GM20000 (cell line): ENCODE results near the gene SLC17A9.

Experiments
- DNase-seq: peaks from one replicate; pipeline ENCODE4 v3.0.0; 2012; ENCODE audit warnings: low spot score
- CTCF ChIP-seq: IDR thresholded peaks from 2 replicates; pipeline ENCODE4 v1.5.1; 2012; ENCODE audit warnings: mild to moderate bottlenecking, control low read depth; ENCODE audit errors: extremely low read depth, missing control alignments

SLC17A9 gene, protein sequence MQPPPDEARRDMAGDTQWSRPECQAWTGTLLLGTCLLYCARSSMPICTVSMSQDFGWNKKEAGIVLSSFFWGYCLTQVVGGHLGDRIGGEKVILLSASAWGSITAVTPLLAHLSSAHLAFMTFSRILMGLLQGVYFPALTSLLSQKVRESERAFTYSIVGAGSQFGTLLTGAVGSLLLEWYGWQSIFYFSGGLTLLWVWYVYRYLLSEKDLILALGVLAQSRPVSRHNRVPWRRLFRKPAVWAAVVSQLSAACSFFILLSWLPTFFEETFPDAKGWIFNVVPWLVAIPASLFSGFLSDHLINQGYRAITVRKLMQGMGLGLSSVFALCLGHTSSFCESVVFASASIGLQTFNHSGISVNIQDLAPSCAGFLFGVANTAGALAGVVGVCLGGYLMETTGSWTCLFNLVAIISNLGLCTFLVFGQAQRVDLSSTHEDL

GRCh38 chr20:62952373-62952967, at the start of gene SLC17A9:
SLC17A9 (plus strand) TSS chr20:62952709; CDS start chr20:62952831, 122 bp downstream.
- TF ChIP-seq CTCF = no peak
- DNase-seq = peak; percentile 90

- TF ChIP-seq CTCF = no peak
- no peak for DNase-seq
These were observed 49.4 kb upstream of the SLC17A9 start for GRCh38 chr20:62902926-62903615.

GRCh38 chr20:62905536-62906117, 46.9 kb upstream of the SLC17A9 start:
- TF ChIP-seq CTCF = no peak
- DNase-seq = no peak

GRCh38 chr20:62906209-62906608, 46.3 kb upstream of the SLC17A9 start:
- DNase-seq = no peak

GRCh38 chr20:62906647-62907375, 45.7 kb upstream of the SLC17A9 start:
- DNase-seq = no peak
- TF ChIP-seq CTCF = no peak

More at GRCh38 chr20:62906209-62906608, 46.3 kb upstream of the SLC17A9 start:
- TF ChIP-seq CTCF = no peak

DNA sequence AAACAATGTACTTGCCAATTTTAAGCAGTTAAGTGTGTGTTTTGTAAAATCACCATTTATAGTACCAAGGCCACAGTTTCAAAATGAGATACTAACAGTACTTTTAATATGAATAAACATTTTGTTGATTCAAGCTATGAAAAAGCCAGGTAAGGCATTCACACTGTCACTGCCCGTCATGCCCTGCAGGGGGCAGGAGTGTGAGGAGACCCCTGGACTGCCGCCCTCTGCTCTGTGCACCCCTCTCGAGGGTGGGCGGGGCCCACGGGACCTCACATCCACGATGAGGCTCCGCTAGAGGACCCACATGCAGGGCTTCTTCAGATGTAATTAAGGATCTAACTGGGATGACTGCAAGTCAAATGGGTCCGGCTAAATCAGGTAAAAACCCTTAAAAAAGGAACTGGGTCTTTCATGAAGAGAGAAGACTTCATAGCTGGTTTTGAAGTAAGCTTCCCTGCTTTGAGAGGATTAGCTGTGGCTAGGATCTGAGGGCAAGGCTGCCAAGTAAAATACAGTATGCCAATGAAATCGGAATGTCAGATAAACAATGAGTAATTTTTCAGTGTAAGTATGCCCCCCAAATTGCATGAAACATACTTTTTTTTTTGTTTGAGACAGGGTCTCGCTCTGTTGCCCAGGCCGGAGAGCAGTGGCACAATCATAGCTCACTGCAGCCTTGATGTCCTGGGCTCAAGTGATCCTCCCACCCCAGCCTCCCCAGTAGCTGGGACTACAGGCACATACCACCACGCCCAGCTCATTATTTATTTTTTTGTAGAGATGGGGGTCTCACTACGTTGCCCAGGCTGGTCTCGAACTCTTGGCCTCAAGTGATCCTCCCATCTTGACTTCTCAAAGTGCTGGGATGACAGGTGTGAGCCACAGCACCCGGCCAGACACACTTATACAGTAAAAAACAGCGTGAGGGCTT, 44.9 kb upstream of the SLC17A9 start:
- no peak for TF ChIP-seq CTCF
- DNase-seq = no peak
